Panc1 (cell line): ENCODE measurements around the gene PRKCA.

ENCODE experiments used
- CTCF ChIP-seq: fragments of 450-650 bp; IDR thresholded peaks from 2 replicates; pipeline ENCODE4 v1.5.1; 2017; ENCODE audit warnings: mild to moderate bottlenecking
- POLR2AphosphoS5 ChIP-seq: IDR thresholded peaks from 2 replicates; pipeline ENCODE4 v1.6.1; 2012; ENCODE audit warnings: mild to moderate bottlenecking, low read depth, low read length, moderate library complexity
- REST ChIP-seq, 2 experiments: IDR thresholded peaks; 2 replicates each; pipeline ENCODE4 v1.6.1; 2011 to 2012; ENCODE audit warnings: low read depth in 2 of 2, control low read depth in 1 of 2, low read length in 1 of 2, mild to moderate bottlenecking in 1 of 2, moderate library complexity in 1 of 2; ENCODE audit not compliant: insufficient read depth in 1 of 2
- SIN3A ChIP-seq: IDR thresholded peaks from 2 replicates; pipeline ENCODE4 v1.6.1; 2012; ENCODE audit warnings: low read depth, mild to moderate bottlenecking, low read length, moderate library complexity, borderline replicate concordance; ENCODE audit not compliant: insufficient read depth
- TCF7L2 ChIP-seq: IDR thresholded peaks from 2 replicates; pipeline ENCODE4 v1.6.1; 2011; ENCODE audit warnings: mild to moderate bottlenecking, low read depth, low read length, inconsistent platforms

- no peak for TF ChIP-seq CTCF
- no peak for TF ChIP-seq TCF7L2
- no peak for TF ChIP-seq POLR2AphosphoS5
- TF ChIP-seq REST (IDR thresholded peaks at IDR 0.05; ENCODE audit: insufficient read depth in 1 of 2, low read depth in 2 of 2, low read length in 1 of 2): no peak
- TF ChIP-seq SIN3A: no peak
Measured at GRCh38 chr17:66435182-66435581, 132.8 kb downstream of the PRKCA start.
